Upper lobe of right lung (tissue), 1 donor: ENCODE data around the gene KRT37. TPM values are rescaled to one million over a fixed set of nuclear protein-coding genes. Genes with fewer than 3 reads are reported as not detected.

Experiments used
- ATAC-seq: fragments of 200-7000 bp; cut with Tn5 transposase; one replicate; pipeline ENCODE4 v1.9.1; 2020; ENCODE audit warnings: mild to moderate bottlenecking, moderate library complexity
- DNase-seq: peaks from one replicate; pipeline ENCODE4 v3.0.0-alpha.2; 2020
- H3K27ac ChIP-seq: fragments of 200-600 bp; one replicate; pipeline ENCODE4 v1.8.0; 2022
- H3K27me3 ChIP-seq: fragments of 200-600 bp; one replicate; pipeline ENCODE4 v1.8.0; 2022; ENCODE audit warnings: mild to moderate bottlenecking
- H3K36me3 ChIP-seq: fragments of 200-600 bp; one replicate; pipeline ENCODE4 v1.8.0; 2022
- H3K4me1 ChIP-seq: fragments of 200-600 bp; one replicate; pipeline ENCODE4 v1.8.0; 2022
- H3K4me3 ChIP-seq: fragments of 200-600 bp; one replicate; pipeline ENCODE4 v1.8.0; 2022; ENCODE audit warnings: mild to moderate bottlenecking
- H3K9me3 ChIP-seq: fragments of 200-600 bp; one replicate; pipeline ENCODE4 v1.8.0; 2022
- CTCF ChIP-seq: fragments of 200-600 bp; IDR thresholded peaks from one replicate; pipeline ENCODE4 v1.8.0; 2022; ENCODE audit warnings: antibody characterized with exemption
- intact Hi-C: fragments of 100-400 bp; cut with DNase I; formaldehyde crosslinking; loops from one replicate; pipeline ENCODE4 v1.11.0; 2022
- total RNA-seq: library from RNA; stranded (reverse); fragmentation: NEBNext Ultra II Directional; extraction: Animal tissue kit (Norgen Biotek cat#: 25700); gene quantifications from one replicate; pipeline ENCODE4 v1.2.1, GENCODE V29; 2021
- donor health status: DM: no; HTN: yes; CAD: no; lungs with severe emphysema.

Gene KRT37
- total RNA-seq, 1 donor from 2014 or later: not detected

DNA sequence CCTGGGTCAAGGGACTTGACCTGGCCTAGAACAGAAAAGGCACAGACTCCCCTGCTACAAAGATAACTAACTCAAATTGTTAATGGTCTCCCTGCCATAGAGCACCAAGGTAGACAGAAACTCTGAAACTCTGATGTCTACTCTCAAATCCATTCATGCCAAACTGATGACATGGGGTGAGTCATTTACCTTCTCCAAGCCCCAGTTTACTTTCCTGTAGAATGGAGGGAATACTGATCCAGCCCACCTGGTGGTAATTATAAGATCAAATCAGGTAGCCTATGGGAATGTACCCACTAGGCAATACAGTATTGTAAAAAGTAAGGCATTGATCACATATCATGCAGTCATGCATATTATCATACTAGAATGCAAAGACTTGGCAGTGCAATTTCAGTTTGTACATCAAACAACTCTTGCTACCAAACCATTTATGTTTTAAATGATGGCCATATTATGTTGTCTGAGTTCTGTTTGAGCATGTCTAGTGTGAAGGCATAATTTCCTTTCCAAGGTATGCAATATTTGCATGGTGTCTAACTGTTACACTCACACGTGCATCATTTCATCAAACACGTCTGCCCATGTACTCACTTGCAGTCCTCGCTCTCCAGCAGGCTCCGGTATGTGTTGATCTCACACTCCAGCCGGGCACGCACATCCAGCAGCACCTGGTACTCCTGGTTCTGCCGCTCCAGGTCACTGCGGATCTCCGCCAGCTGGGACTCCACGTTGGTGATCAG lies 30.0 kb downstream of the KRT37 start:
- ATAC-seq (no peak), DNase-seq (no peak)
- Histone ChIP-seq H3K4me1 (no peaks in the 10 kb centered on the region), H3K36me3 (no peaks in the 10 kb centered on the region), H3K9me3 (no peaks in the 10 kb centered on the region), H3K27ac (no peak overlapping the region), H3K27me3 (peaks cover 4% of the 10 kb centered on the region), H3K4me3 (no peak overlapping the region)
- TF ChIP-seq CTCF: no peak
- intact Hi-C loops: no loop called here

GRCh38 chr17:41393826-41394225 lies 30.6 kb downstream of the KRT37 start:
- ATAC-seq (no peak), DNase-seq (no peak)
- no peak overlapping the region for H3K4me3 ChIP-seq
- intact Hi-C loops: no loop called here
- H3K36me3 ChIP-seq: no peaks in the 10 kb centered on the region
- H3K4me1 ChIP-seq: no peaks in the 10 kb centered on the region
- H3K9me3 ChIP-seq: no peaks in the 10 kb centered on the region
- no peak for TF ChIP-seq CTCF
- H3K27ac ChIP-seq: no peak overlapping the region
- H3K27me3 ChIP-seq: peaks cover 4% of the 10 kb centered on the region

DNA sequence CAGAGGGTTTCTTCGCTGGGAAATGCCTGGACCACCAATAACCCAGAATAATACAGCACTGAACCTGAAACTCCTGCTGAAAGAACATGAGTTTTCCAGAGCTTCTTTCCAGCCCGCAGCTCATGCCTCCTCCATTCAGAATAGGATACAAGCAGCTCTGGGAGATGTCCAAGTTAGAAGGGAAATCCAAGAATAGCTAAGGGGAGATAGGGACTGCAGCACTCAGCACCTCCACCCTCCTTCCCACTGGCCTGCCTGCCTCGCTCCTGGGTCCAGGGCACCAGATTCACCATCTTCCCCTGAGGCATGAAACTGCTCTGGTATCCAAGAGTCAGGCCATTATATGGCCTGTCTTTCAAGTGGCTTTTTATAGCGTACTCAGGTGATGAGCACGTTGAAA lies 31.1 kb downstream of the KRT37 start:
- intact Hi-C loops: no loop called here
- no peaks in the 10 kb centered on the region for H3K9me3 ChIP-seq

GRCh38 chr17:41392278-41392677 lies 32.1 kb downstream of the KRT37 start:
- no peaks in the 10 kb centered on the region for H3K9me3 ChIP-seq
- peaks cover 4% of the 10 kb centered on the region for H3K27me3 ChIP-seq
- intact Hi-C loops: no loop called here
- H3K4me3 ChIP-seq: no peak overlapping the region
- no peak overlapping the region for H3K27ac ChIP-seq
- H3K36me3 ChIP-seq: no peaks in the 10 kb centered on the region
- DNase-seq (no peak), ATAC-seq (no peak)
- no peaks in the 10 kb centered on the region for H3K4me1 ChIP-seq
- TF ChIP-seq CTCF: no peak

More for the DNA sequence above, 31.1 kb downstream of the KRT37 start:
- H3K36me3 ChIP-seq: no peaks in the 10 kb centered on the region
- no peak overlapping the region for H3K27ac ChIP-seq
- TF ChIP-seq CTCF: no peak
- no peak overlapping the region for H3K4me3 ChIP-seq
- ATAC-seq (no peak), DNase-seq (no peak)
- peaks cover 4% of the 10 kb centered on the region for H3K27me3 ChIP-seq
- no peaks in the 10 kb centered on the region for H3K4me1 ChIP-seq

DNA sequence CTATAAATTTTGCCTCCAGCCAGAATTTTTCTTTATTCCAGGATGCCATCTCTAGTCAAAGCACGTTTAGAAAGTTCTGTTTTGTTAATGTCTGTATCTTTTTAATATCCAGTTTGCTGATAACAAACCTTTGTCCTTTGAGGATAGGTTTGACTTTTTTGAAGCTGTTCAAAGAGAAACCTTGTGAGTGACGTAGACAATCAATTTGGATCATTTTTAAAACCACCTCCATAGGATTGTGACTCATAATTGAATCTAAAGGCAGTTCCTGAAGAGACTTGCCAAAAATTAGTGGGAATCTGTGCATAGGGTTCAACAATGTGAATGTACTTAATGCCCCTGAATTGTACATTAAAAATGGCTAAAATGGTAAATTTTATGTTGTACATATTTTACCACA lies 32.9 kb downstream of the KRT37 start:
- H3K4me1 ChIP-seq: no peaks in the 10 kb centered on the region
- no peak overlapping the region for H3K27ac ChIP-seq
- no peak for ATAC-seq
- intact Hi-C loops: no loop called here
- H3K27me3 ChIP-seq: peaks cover 4% of the 10 kb centered on the region
- no peak for DNase-seq
- no peak overlapping the region for H3K4me3 ChIP-seq
- H3K9me3 ChIP-seq: peaks cover 4% of the 10 kb centered on the region
- no peak for TF ChIP-seq CTCF
- H3K36me3 ChIP-seq: no peaks in the 10 kb centered on the region
